HepG2 (cell line): ENCODE data around the gene ZGRF1. TPM values are rescaled to one million over a fixed set of nuclear protein-coding genes. Genes with fewer than 3 reads are reported as not detected.
A peak's percentile ranks its signal among the peaks of the same experiment; 100 is the strongest.

Experiments
- E2F5 ChIP-seq: sonication (generic); formaldehyde crosslinking; conservative IDR thresholded peaks from 2 replicates; pipeline ENCODE4 v1.4.0; 2020; ENCODE audit warnings: missing genetic modification reagents
- FOXO1 ChIP-seq: sonication (generic); formaldehyde crosslinking; IDR thresholded peaks from 2 replicates; pipeline ENCODE4 v1.4.0; 2020; ENCODE audit warnings: missing genetic modification reagents
- GMEB2 ChIP-seq: IDR thresholded peaks from 2 replicates; pipeline ENCODE4 v1.6.1; 2016; ENCODE audit warnings: missing biosample characterization, missing genetic modification reagents, low read depth
- MED13 ChIP-seq: sonication (generic); formaldehyde crosslinking; IDR thresholded peaks from 2 replicates; pipeline ENCODE4 v1.5.0; 2020; ENCODE audit warnings: missing genetic modification reagents
- NFE2L1 ChIP-seq: sonication (generic); formaldehyde crosslinking; IDR thresholded peaks from 2 replicates; pipeline ENCODE4 v1.4.0; 2020; ENCODE audit warnings: missing genetic modification reagents, mild to moderate bottlenecking, borderline replicate concordance
- NFKBIZ ChIP-seq: IDR thresholded peaks from 2 replicates; pipeline ENCODE4 v1.6.1; 2018; ENCODE audit warnings: missing genetic modification reagents, missing compliant biosample characterization
- SMAD9 ChIP-seq: sonication (generic); formaldehyde crosslinking; IDR thresholded peaks from 2 replicates; pipeline ENCODE4 v1.5.1; 2020; ENCODE audit warnings: mild to moderate bottlenecking, missing genetic modification reagents
- SPEN ChIP-seq: sonication (generic); formaldehyde crosslinking; IDR thresholded peaks from 2 replicates; pipeline ENCODE4 v1.5.1; 2020; ENCODE audit warnings: low read depth, mild to moderate bottlenecking, missing genetic modification reagents
- WIZ ChIP-seq: sonication (generic); formaldehyde crosslinking; IDR thresholded peaks from 2 replicates; pipeline ENCODE4 v1.5.1; 2020; ENCODE audit warnings: mild to moderate bottlenecking, missing genetic modification reagents
- YEATS4 ChIP-seq: sonication (generic); formaldehyde crosslinking; IDR thresholded peaks from 2 replicates; pipeline ENCODE4 v1.4.0; 2020; ENCODE audit warnings: missing genetic modification reagents, borderline replicate concordance
- ZBTB8A ChIP-seq: sonication (generic); formaldehyde crosslinking; IDR thresholded peaks from 2 replicates; pipeline ENCODE4 v1.4.0; 2020; ENCODE audit warnings: mild to moderate bottlenecking, low read depth, missing genetic modification reagents, borderline replicate concordance
- ZNF720 ChIP-seq: sonication (generic); formaldehyde crosslinking; IDR thresholded peaks from 2 replicates; pipeline ENCODE4 v1.4.0; 2020; ENCODE audit warnings: missing genetic modification reagents
- polyA plus RNA-seq, 8 experiments: library from polyadenylated mRNA; depleted of rRNA in 3 of 8; stranded (reverse) in 7 of 8; unstranded in 1 of 8; fragments of >200 nt; fragmentation: Illumina TruSeq in 4 of 8; extraction: Trizol in 4 of 8; gene quantifications; 2 replicates each; pipeline versions ENCODE4 v1.2.1 to v1.2.3, GENCODE V29; 2011 to 2016; ENCODE audit warnings: low read depth in 4 of 8, missing spikeins in 1 of 8, mixed read lengths in 1 of 8; ENCODE audit not compliant: insufficient read depth in 1 of 8
- total RNA-seq, 5 experiments: library from RNA; depleted of rRNA; stranded (reverse); fragments of >200 nt; fragmentation: Illumina TruSeq; extraction: Trizol; gene quantifications; 2 replicates each; pipeline ENCODE4 v1.2.3, GENCODE V29; 2016; ENCODE audit warnings: low read depth in 1 of 5
- TF ChIP-seq, protein P1 (sequence below): sonication (generic); formaldehyde crosslinking; IDR thresholded peaks from 2 replicates; pipeline ENCODE4 v1.4.0; 2020; ENCODE audit warnings: mild to moderate bottlenecking, missing genetic modification reagents
- TF ChIP-seq, protein P2 (sequence below): sonication (generic); formaldehyde crosslinking; IDR thresholded peaks from 2 replicates; pipeline ENCODE4 v1.4.0; 2020; ENCODE audit warnings: missing genetic modification reagents
- TF ChIP-seq, protein P3 (sequence below): sonication (generic); formaldehyde crosslinking; IDR thresholded peaks from 2 replicates; pipeline ENCODE4 v1.5.0; 2020; ENCODE audit warnings: mild to moderate bottlenecking, missing genetic modification reagents, borderline replicate concordance

The ZGRF1 gene
- total and polyA plus RNA-seq, 2 of the 13 experiments (the other 11 are each of a cell fraction or from before 2014, with no cell fraction given): 8.6 to 15.9 TPM

DNA sequence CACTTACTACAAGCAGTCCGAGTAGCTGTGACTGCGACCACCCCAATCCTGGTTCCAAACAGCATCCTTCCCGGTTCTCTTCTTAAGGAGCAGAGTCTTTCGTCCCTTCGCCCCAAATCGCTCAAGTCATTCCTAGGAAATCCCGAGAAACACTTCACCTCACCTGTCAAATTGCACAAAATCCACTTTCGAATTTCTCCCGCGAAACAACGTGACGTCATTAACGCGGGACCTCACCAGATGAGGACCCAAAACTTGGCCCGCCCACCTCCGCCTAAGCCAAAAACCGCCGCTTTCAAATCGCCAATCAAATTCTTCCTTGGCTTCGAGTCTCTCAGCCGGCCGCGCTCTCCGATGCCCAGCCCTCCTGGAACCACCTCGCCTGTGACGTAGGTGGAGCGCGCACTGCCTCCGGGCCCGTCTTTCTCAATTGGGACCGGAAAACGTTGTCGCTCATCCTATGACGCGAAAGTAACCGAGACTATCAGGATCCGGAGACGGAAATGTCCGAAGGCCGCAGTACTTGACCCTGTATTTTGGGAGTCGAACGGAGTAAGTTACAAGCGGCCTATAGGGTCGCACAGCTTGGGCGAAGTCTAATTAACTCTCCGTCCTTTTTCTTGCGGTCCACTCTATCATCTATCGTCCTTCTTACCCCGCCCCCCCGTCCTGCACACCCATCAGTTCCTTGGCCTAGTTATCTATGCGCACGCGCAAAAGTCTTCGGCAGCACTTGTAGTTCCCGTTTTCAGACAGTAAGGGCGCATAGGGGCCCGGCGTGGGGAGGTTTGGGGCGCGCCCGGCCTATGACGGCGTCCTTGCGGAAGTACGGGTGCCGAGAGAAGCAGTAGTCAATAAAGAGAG is at the start of gene ZGRF1, which contains the start of gene LARP7 (continued):
- TF ChIP-seq, protein P1, sequence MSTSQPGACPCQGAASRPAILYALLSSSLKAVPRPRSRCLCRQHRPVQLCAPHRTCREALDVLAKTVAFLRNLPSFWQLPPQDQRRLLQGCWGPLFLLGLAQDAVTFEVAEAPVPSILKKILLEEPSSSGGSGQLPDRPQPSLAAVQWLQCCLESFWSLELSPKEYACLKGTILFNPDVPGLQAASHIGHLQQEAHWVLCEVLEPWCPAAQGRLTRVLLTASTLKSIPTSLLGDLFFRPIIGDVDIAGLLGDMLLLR (CRISPR knock-in tag): no peak
- TF ChIP-seq GMEB2 (CRISPR knock-in tag) (peak; percentile 34; the same call in 1 of the 2 replicates), NFKBIZ (CRISPR knock-in tag) (peak; percentile 56; the same call in 1 of the 2 replicates), SPEN (CRISPR knock-in tag) (peak; percentile 89; the same call in 1 of the 2 replicates), WIZ (no peak), ZBTB8A (CRISPR knock-in tag) (no peak), YEATS4 (CRISPR knock-in tag) (peak; percentile 89), MED13 (CRISPR knock-in tag) (peak; percentile 75; the same call in 1 of the 2 replicates), FOXO1 (CRISPR knock-in tag) (no peak), NFE2L1 (no peak), SMAD9 (CRISPR knock-in tag) (no peak), ZNF720 (CRISPR knock-in tag) (no peak), E2F5 (CRISPR knock-in tag) (peak; percentile 96)
- TF ChIP-seq, protein P2, sequence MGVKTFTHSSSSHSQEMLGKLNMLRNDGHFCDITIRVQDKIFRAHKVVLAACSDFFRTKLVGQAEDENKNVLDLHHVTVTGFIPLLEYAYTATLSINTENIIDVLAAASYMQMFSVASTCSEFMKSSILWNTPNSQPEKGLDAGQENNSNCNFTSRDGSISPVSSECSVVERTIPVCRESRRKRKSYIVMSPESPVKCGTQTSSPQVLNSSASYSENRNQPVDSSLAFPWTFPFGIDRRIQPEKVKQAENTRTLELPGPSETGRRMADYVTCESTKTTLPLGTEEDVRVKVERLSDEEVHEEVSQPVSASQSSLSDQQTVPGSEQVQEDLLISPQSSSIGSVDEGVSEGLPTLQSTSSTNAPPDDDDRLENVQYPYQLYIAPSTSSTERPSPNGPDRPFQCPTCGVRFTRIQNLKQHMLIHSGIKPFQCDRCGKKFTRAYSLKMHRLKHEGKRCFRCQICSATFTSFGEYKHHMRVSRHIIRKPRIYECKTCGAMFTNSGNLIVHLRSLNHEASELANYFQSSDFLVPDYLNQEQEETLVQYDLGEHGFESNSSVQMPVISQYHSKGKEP (CRISPR knock-in tag): no peak
- TF ChIP-seq, protein P3, sequence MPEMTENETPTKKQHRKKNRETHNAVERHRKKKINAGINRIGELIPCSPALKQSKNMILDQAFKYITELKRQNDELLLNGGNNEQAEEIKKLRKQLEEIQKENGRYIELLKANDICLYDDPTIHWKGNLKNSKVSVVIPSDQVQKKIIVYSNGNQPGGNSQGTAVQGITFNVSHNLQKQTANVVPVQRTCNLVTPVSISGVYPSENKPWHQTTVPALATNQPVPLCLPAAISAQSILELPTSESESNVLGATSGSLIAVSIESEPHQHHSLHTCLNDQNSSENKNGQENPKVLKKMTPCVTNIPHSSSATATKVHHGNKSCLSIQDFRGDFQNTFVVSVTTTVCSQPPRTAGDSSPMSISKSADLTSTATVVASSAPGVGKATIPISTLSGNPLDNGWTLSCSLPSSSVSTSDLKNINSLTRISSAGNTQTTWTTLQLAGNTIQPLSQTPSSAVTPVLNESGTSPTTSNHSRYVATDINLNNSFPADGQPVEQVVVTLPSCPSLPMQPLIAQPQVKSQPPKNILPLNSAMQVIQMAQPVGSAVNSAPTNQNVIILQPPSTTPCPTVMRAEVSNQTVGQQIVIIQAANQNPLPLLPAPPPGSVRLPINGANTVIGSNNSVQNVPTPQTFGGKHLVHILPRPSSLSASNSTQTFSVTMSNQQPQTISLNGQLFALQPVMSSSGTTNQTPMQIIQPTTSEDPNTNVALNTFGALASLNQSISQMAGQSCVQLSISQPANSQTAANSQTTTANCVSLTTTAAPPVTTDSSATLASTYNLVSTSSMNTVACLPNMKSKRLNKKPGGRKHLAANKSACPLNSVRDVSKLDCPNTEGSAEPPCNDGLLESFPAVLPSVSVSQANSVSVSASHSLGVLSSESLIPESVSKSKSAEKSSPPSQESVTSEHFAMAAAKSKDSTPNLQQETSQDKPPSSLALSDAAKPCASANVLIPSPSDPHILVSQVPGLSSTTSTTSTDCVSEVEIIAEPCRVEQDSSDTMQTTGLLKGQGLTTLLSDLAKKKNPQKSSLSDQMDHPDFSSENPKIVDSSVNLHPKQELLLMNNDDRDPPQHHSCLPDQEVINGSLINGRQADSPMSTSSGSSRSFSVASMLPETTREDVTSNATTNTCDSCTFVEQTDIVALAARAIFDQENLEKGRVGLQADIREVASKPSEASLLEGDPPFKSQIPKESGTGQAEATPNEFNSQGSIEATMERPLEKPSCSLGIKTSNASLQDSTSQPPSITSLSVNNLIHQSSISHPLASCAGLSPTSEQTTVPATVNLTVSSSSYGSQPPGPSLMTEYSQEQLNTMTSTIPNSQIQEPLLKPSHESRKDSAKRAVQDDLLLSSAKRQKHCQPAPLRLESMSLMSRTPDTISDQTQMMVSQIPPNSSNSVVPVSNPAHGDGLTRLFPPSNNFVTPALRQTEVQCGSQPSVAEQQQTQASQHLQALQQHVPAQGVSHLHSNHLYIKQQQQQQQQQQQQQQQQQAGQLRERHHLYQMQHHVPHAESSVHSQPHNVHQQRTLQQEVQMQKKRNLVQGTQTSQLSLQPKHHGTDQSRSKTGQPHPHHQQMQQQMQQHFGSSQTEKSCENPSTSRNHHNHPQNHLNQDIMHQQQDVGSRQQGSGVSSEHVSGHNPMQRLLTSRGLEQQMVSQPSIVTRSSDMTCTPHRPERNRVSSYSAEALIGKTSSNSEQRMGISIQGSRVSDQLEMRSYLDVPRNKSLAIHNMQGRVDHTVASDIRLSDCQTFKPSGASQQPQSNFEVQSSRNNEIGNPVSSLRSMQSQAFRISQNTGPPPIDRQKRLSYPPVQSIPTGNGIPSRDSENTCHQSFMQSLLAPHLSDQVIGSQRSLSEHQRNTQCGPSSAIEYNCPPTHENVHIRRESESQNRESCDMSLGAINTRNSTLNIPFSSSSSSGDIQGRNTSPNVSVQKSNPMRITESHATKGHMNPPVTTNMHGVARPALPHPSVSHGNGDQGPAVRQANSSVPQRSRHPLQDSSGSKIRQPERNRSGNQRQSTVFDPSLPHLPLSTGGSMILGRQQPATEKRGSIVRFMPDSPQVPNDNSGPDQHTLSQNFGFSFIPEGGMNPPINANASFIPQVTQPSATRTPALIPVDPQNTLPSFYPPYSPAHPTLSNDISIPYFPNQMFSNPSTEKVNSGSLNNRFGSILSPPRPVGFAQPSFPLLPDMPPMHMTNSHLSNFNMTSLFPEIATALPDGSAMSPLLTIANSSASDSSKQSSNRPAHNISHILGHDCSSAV (CRISPR knock-in tag): no peak
